Loucy (cell line): ENCODE measurements around the gene ZDHHC8.

Source experiments
- H2AFZ ChIP-seq: fragments of 200-600 bp; sonication (generic); 2 replicates; pipeline ENCODE4 v1.6.0; 2016; ENCODE audit warnings: antibody characterized with exemption, mild to moderate bottlenecking, low read length, moderate library complexity
- H3F3A ChIP-seq: fragments of 200-600 bp; 2 replicates; pipeline ENCODE4 v1.6.0; 2016; ENCODE audit warnings: antibody characterized with exemption, low read depth, mild to moderate bottlenecking
- H3K27me3 ChIP-seq: fragments of 200-600 bp; sonication (generic); 2 replicates; pipeline ENCODE4 v1.6.1; 2014; ENCODE audit warnings: low read length, mild to moderate bottlenecking; ENCODE audit not compliant: insufficient read depth, poor library complexity, severe bottlenecking
- H3K36me3 ChIP-seq: fragments of 200-600 bp; sonication (generic); 2 replicates; pipeline ENCODE4 v1.6.1; 2016; ENCODE audit warnings: low read length; ENCODE audit not compliant: insufficient read depth
- H3K4me1 ChIP-seq: fragments of 200-600 bp; sonication (generic); 2 replicates; pipeline ENCODE4 v1.5.1; 2014; ENCODE audit warnings: low read length, mild to moderate bottlenecking; ENCODE audit not compliant: insufficient read depth, poor library complexity, severe bottlenecking
- H3K4me2 ChIP-seq: fragments of 200-600 bp; sonication (generic); 2 replicates; pipeline ENCODE4 v1.6.0; 2014; ENCODE audit warnings: antibody characterized with exemption, low read length, low read depth, mild to moderate bottlenecking; ENCODE audit not compliant: poor library complexity, severe bottlenecking
- H3K4me3 ChIP-seq: fragments of 200-600 bp; sonication (generic); 2 replicates; pipeline ENCODE4 v1.5.1; 2014; ENCODE audit warnings: low read length, mild to moderate bottlenecking, mixed read lengths; ENCODE audit not compliant: poor library complexity, severe bottlenecking
- H3K79me2 ChIP-seq: fragments of 200-600 bp; sonication (generic); 2 replicates; pipeline ENCODE4 v1.6.1; 2014; ENCODE audit warnings: low read length; ENCODE audit not compliant: insufficient read depth
- H3K9ac ChIP-seq: fragments of 200-600 bp; sonication (generic); 2 replicates; pipeline ENCODE4 v1.6.0; 2014; ENCODE audit warnings: mild to moderate bottlenecking, low read depth, low read length, moderate library complexity; ENCODE audit not compliant: poor library complexity, severe bottlenecking
- H3K9me2 ChIP-seq: fragments of 200-600 bp; sonication (generic); replicated peaks from 2 replicates; pipeline ENCODE4 v1.6.1; 2016; ENCODE audit warnings: low read depth, low read length, mixed read lengths
- H3K9me3 ChIP-seq: fragments of 200-600 bp; sonication (generic); 2 replicates; pipeline ENCODE4 v1.6.1; 2014; ENCODE audit warnings: mild to moderate bottlenecking, antibody characterized with exemption, low read length, low read depth; ENCODE audit not compliant: insufficient read depth
- H4K20me1 ChIP-seq: fragments of 200-600 bp; sonication (generic); 2 replicates; pipeline ENCODE4 v1.6.0; 2014; ENCODE audit warnings: antibody characterized with exemption, low read length, mild to moderate bottlenecking; ENCODE audit not compliant: insufficient read depth, poor library complexity, severe bottlenecking
- CTCF ChIP-seq: fragments of 200-600 bp; sonication (generic); conservative IDR thresholded peaks from 2 replicates; pipeline ENCODE4 v1.5.1; 2014; ENCODE audit warnings: mild to moderate bottlenecking, antibody characterized with exemption, low read length
- EZH2phosphoT487 ChIP-seq: fragments of 200-600 bp; IDR thresholded peaks from 2 replicates; pipeline ENCODE4 v1.6.1; 2018; ENCODE audit warnings: antibody characterized with exemption, mild to moderate bottlenecking, moderate library complexity, borderline replicate concordance

Gene ZDHHC8

DNA sequence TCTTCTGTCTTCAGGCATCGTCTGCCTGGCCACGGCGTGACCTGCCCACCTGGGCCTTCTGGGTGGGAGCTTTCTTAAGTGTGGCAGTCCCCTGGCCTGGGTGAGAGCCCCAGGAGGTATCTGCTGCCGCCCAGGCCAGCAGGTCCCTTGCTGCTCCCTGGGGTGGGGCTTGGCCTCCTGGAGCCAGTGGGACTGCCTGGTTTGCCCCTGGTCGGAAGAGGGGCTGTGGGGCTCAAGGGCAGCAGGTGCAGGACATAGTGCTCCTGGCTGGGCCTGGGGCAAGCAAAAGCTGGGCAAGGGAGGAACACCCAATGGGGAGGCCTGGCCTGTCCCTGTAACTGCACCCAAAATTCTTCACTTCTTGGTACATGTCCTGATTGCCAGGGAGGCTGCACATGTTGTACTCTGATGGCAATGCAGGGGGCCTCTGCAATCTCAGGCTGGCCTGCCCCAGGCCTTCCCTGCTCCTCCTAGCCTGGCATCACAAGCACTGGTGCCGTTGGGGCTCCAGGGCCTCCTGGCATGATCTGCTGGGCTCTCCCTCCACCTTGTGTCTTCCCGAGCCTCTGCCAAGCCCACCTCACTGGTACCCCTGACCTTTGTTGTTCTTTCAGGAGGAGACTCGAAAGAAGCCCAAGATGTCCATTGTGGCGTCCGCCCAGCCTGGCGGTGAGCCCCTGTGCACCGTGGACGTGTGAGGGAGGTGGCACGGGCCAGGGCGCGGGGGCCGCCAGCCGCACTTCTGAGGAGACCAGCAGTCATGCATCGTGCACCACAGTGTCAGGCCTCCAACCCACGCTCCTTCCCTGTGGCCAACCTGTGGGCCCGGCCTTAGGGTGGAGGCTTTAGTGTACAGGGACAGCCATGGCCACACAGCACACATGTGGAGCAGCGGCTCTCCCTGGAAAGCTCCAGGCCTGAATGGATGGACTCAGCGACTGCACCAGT lies 21.9 kb upstream of the ZDHHC8 start:
- TF ChIP-seq EZH2phosphoT487 (no peak), CTCF (no peak)
- Histone ChIP-seq H3K4me2 (no peak overlapping the region), H3K79me2 (peaks cover 28% of the 10 kb centered on the region; the same call in 1 of the 2 replicates), H3K9me3 (no peaks in the 10 kb centered on the region), H2AFZ (no peak overlapping the region), H3K36me3 (peaks cover 91% of the 10 kb centered on the region; the same call in 1 of the 2 replicates), H3F3A (no peaks in the 10 kb centered on the region), H3K27me3 (no peaks in the 10 kb centered on the region), H3K4me3 (no peak overlapping the region), H3K9ac (no peak overlapping the region), H3K4me1 (no peaks in the 10 kb centered on the region), H4K20me1 (peaks cover 21% of the 10 kb centered on the region), H3K9me2 (no peaks in the 10 kb centered on the region)

- no peak for TF ChIP-seq CTCF
- TF ChIP-seq EZH2phosphoT487: no peak
- Histone ChIP-seq H3K9me3 (no peaks in the 10 kb centered on the region), H3F3A (no peaks in the 10 kb centered on the region), H4K20me1 (peaks cover 14% of the 10 kb centered on the region), H3K27me3 (no peaks in the 10 kb centered on the region), H3K9ac (no peak overlapping the region), H3K36me3 (peaks cover 84% of the 10 kb centered on the region; the same call in 1 of the 2 replicates), H3K79me2 (peaks cover 28% of the 10 kb centered on the region), H2AFZ (no peak overlapping the region), H3K9me2 (no peaks in the 10 kb centered on the region), H3K4me2 (no peak overlapping the region), H3K4me3 (no peak overlapping the region), H3K4me1 (peaks cover 4% of the 10 kb centered on the region)
Observed at GRCh38 chr22:20110359-20110985, 21.1 kb upstream of the ZDHHC8 start.

DNA sequence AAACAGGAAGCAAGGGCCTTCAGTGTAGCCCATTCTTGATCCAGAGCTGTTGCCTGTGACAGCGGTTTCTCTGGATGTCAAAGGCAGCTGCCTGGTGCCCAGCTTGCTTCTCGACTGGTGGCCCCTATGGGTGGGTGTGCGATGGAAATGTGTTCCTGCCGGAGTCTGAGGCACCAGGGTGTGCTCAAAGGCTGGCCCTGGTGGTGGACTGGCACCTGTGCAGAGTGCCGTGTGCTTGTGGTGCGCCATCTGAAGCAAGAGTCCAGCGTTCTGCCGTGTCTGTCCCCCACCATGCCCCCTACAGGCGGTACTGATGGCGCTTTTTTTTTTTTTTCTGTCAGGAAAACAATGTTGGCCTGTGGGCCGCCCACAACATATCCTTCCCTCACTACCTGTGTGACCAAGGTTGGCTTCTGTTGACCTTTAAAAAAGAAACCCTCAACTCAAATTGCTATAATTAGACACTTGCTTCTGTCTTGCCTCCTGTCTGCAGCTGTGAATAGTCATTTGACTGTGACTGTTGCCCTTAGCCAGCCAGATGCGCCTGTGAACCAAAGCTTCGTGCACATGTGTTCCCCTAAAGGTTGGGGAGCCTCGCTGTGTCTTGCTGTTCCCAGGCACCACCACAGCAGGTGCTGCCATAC lies 20.4 kb upstream of the ZDHHC8 start:
- no peaks in the 10 kb centered on the region for H3F3A ChIP-seq
- no peak for TF ChIP-seq EZH2phosphoT487
- peak; percentile 54 for TF ChIP-seq CTCF
- peaks cover 77% of the 10 kb centered on the region; the same call in 1 of the 2 replicates for H3K36me3 ChIP-seq

More for the DNA sequence above, 20.4 kb upstream of the ZDHHC8 start:
- Histone ChIP-seq H3K27me3 (no peaks in the 10 kb centered on the region), H3K4me3 (no peak overlapping the region), H2AFZ (no peak overlapping the region), H3K4me2 (no peak overlapping the region), H3K79me2 (peaks cover 31% of the 10 kb centered on the region), H4K20me1 (peaks cover 10% of the 10 kb centered on the region), H3K9me2 (no peaks in the 10 kb centered on the region), H3K4me1 (peaks cover 11% of the 10 kb centered on the region), H3K9ac (no peak overlapping the region), H3K9me3 (no peaks in the 10 kb centered on the region)
